ENCODE measurements around the gene EXTL2.

EXTL2 gene

GRCh38 chr1:100926240-100926639 lies 31.6 kb upstream of the EXTL2 start:
- H2BK12ac ChIP-seq (ENCODE audit: low read length): no peak overlapping the region

GRCh38 chr1:100924991-100925390 lies 30.3 kb upstream of the EXTL2 start:
- no peak overlapping the region for H3K4me2 ChIP-seq (ENCODE audit: insufficient read depth, low read length, poor library complexity, severe bottlenecking)
- no peak overlapping the region for H3K27ac ChIP-seq (replicated peaks; ENCODE audit: low read length)
- H2AK5ac ChIP-seq (ENCODE audit: low read depth, low read length): no peak overlapping the region
- no peaks in the 10 kb centered on the region for H3K4me1 ChIP-seq (ENCODE audit: control insufficient read depth in 2 of 2, insufficient read depth in 1 of 2, low read depth in 1 of 2, low read length in 2 of 2)
- H4K91ac ChIP-seq (ENCODE audit: low read depth, low read length, poor library complexity): no peak overlapping the region
- no peak for DNase-seq (ENCODE audit: low spot score)
- H2BK120ac ChIP-seq (ENCODE audit: low read depth, low read length): no peak overlapping the region
- no peak overlapping the region for H3K18ac ChIP-seq (ENCODE audit: low read length)
- H3K79me1 ChIP-seq (ENCODE audit: low read depth, low read length): no peaks in the 10 kb centered on the region
- H2BK5ac ChIP-seq (ENCODE audit: low read length): no peak overlapping the region
- no peak overlapping the region for H3K4me3 ChIP-seq (ENCODE audit: low read length in 2 of 2)
- H3K4ac ChIP-seq (ENCODE audit: low read length): no peak overlapping the region
- H3K27me3 ChIP-seq (ENCODE audit: control insufficient read depth in 3 of 3, insufficient read depth in 3 of 3, low read depth in 1 of 3, low read length in 3 of 3): no peaks in the 10 kb centered on the region
- no peak overlapping the region for H2AFZ ChIP-seq (ENCODE audit: low read length)
- no peak overlapping the region for H3K23ac ChIP-seq (ENCODE audit: low read depth, low read length, poor library complexity)
- no peak overlapping the region for H2BK12ac ChIP-seq (ENCODE audit: low read length)
- no CpG with 5 or more reads among the region's 2 CpGs for WGBS, 2 donors (ENCODE audit: extremely low coverage in 2 of 2, insufficient read length in 2 of 2, insufficient replicate concordance in 1 of 2)
- H3K14ac ChIP-seq (ENCODE audit: low read length): no peak overlapping the region
- peaks cover 0 to 12% of the 10 kb centered on the region in 2 donors for H3K9me3 ChIP-seq (replicated peaks in 1 of 2; ENCODE audit: control insufficient read depth in 2 of 2, insufficient read depth in 1 of 2, low read depth in 1 of 2, low read length in 2 of 2)
- H2BK15ac ChIP-seq (ENCODE audit: low read length): no peak overlapping the region
- H3K9ac ChIP-seq (ENCODE audit: low read depth, low read length, poor library complexity): no peak overlapping the region
- H3K36me3 ChIP-seq (replicated peaks in 1 of 2; ENCODE audit: control insufficient read depth in 2 of 2, insufficient read depth in 2 of 2, low read length in 2 of 2): peaks cover 0 to 85% of the 10 kb centered on the region in 2 donors
- H4K8ac ChIP-seq (ENCODE audit: low read depth, low read length): no peak overlapping the region

More at GRCh38 chr1:100926240-100926639, 31.6 kb upstream of the EXTL2 start:
- Histone ChIP-seq H3K27me3 (ENCODE audit: control insufficient read depth in 3 of 3, insufficient read depth in 3 of 3, low read depth in 1 of 3, low read length in 3 of 3) (no peaks in the 10 kb centered on the region), H3K9ac (ENCODE audit: low read depth, low read length, poor library complexity) (no peak overlapping the region), H3K4me1 (ENCODE audit: control insufficient read depth in 2 of 2, insufficient read depth in 1 of 2, low read depth in 1 of 2, low read length in 2 of 2) (no peaks in the 10 kb centered on the region), H2AK5ac (ENCODE audit: low read depth, low read length) (no peak overlapping the region), H3K14ac (ENCODE audit: low read length) (no peak overlapping the region), H2BK15ac (ENCODE audit: low read length) (no peak overlapping the region), H3K23ac (ENCODE audit: low read depth, low read length, poor library complexity) (no peak overlapping the region), H3K4me3 (ENCODE audit: low read length in 2 of 2) (no peak overlapping the region), H4K91ac (ENCODE audit: low read depth, low read length, poor library complexity) (no peak overlapping the region), H3K27ac (replicated peaks; ENCODE audit: low read length) (no peak overlapping the region), H3K79me1 (ENCODE audit: low read depth, low read length) (no peaks in the 10 kb centered on the region), H3K4me2 (ENCODE audit: insufficient read depth, low read length, poor library complexity, severe bottlenecking) (no peak overlapping the region), H4K8ac (ENCODE audit: low read depth, low read length) (no peak overlapping the region), H3K4ac (ENCODE audit: low read length) (no peak overlapping the region), H2BK120ac (ENCODE audit: low read depth, low read length) (no peak overlapping the region), H3K36me3 (replicated peaks in 1 of 2; ENCODE audit: control insufficient read depth in 2 of 2, insufficient read depth in 2 of 2, low read length in 2 of 2) (peaks cover under 1 to 81% of the 10 kb centered on the region in 2 donors), H3K18ac (ENCODE audit: low read length) (no peak overlapping the region), H3K9me3 (replicated peaks in 1 of 2; ENCODE audit: control insufficient read depth in 2 of 2, insufficient read depth in 1 of 2, low read depth in 1 of 2, low read length in 2 of 2) (peaks cover 0 to 12% of the 10 kb centered on the region in 2 donors), H2BK5ac (ENCODE audit: low read length) (no peak overlapping the region), H2AFZ (ENCODE audit: low read length) (no peak overlapping the region)
- DNase-seq (ENCODE audit: low spot score): no peak
- no CpG with 5 or more reads among the region's 2 CpGs for WGBS, 2 donors (ENCODE audit: extremely low coverage in 2 of 2, insufficient read length in 2 of 2, insufficient replicate concordance in 1 of 2)

GRCh38 chr1:100924212-100924611 lies 29.6 kb upstream of the EXTL2 start:
- Histone ChIP-seq H3K36me3 (replicated peaks in 1 of 2; ENCODE audit: control insufficient read depth in 2 of 2, insufficient read depth in 2 of 2, low read length in 2 of 2) (peaks cover 0 to 85% of the 10 kb centered on the region in 2 donors), H3K27me3 (ENCODE audit: control insufficient read depth in 3 of 3, insufficient read depth in 3 of 3, low read depth in 1 of 3, low read length in 3 of 3) (no peaks in the 10 kb centered on the region), H3K4ac (ENCODE audit: low read length) (no peak overlapping the region), H4K91ac (ENCODE audit: low read depth, low read length, poor library complexity) (no peak overlapping the region), H3K4me2 (ENCODE audit: insufficient read depth, low read length, poor library complexity, severe bottlenecking) (no peak overlapping the region), H2BK12ac (ENCODE audit: low read length) (no peak overlapping the region), H2AK5ac (ENCODE audit: low read depth, low read length) (no peak overlapping the region), H3K14ac (ENCODE audit: low read length) (no peak overlapping the region), H3K9me3 (replicated peaks in 1 of 2; ENCODE audit: control insufficient read depth in 2 of 2, insufficient read depth in 1 of 2, low read depth in 1 of 2, low read length in 2 of 2) (peaks cover 0 to 12% of the 10 kb centered on the region in 2 donors), H3K23ac (ENCODE audit: low read depth, low read length, poor library complexity) (no peak overlapping the region), H3K4me3 (ENCODE audit: low read length in 2 of 2) (no peak overlapping the region), H3K18ac (ENCODE audit: low read length) (no peak overlapping the region), H4K8ac (ENCODE audit: low read depth, low read length) (no peak overlapping the region), H3K27ac (replicated peaks; ENCODE audit: low read length) (no peak overlapping the region), H3K4me1 (ENCODE audit: control insufficient read depth in 2 of 2, insufficient read depth in 1 of 2, low read depth in 1 of 2, low read length in 2 of 2) (no peaks in the 10 kb centered on the region), H2BK15ac (ENCODE audit: low read length) (no peak overlapping the region), H2AFZ (ENCODE audit: low read length) (no peak overlapping the region), H2BK5ac (ENCODE audit: low read length) (no peak overlapping the region), H3K79me1 (ENCODE audit: low read depth, low read length) (no peaks in the 10 kb centered on the region), H2BK120ac (ENCODE audit: low read depth, low read length) (no peak overlapping the region), H3K9ac (ENCODE audit: low read depth, low read length, poor library complexity) (no peak overlapping the region)
- DNase-seq (ENCODE audit: low spot score): no peak

GRCh38 chr1:100921110-100921706 lies 26.6 kb upstream of the EXTL2 start:
- H3K23ac ChIP-seq (ENCODE audit: low read depth, low read length, poor library complexity): no peak overlapping the region
- WGBS, 2 donors (ENCODE audit: extremely low coverage in 2 of 2, insufficient read length in 2 of 2, insufficient replicate concordance in 1 of 2): no CpG with 5 or more reads among the region's 3 CpGs
- no peaks in the 10 kb centered on the region for H3K4me1 ChIP-seq (ENCODE audit: control insufficient read depth in 2 of 2, insufficient read depth in 1 of 2, low read depth in 1 of 2, low read length in 2 of 2)
- no peak overlapping the region for H4K91ac ChIP-seq (ENCODE audit: low read depth, low read length, poor library complexity)
- no peak overlapping the region for H3K18ac ChIP-seq (ENCODE audit: low read length)
- H3K14ac ChIP-seq (ENCODE audit: low read length): no peak overlapping the region
- H2BK15ac ChIP-seq (ENCODE audit: low read length): no peak overlapping the region
- H3K4me3 ChIP-seq (ENCODE audit: low read length in 2 of 2): no peak overlapping the region
- H2AK5ac ChIP-seq (ENCODE audit: low read depth, low read length): no peak overlapping the region
- no peaks in the 10 kb centered on the region for H3K27me3 ChIP-seq (ENCODE audit: control insufficient read depth in 3 of 3, insufficient read depth in 3 of 3, low read depth in 1 of 3, low read length in 3 of 3)
- H4K8ac ChIP-seq (ENCODE audit: low read depth, low read length): no peak overlapping the region
- no peaks in the 10 kb centered on the region for H3K79me1 ChIP-seq (ENCODE audit: low read depth, low read length)
- no peak overlapping the region for H2BK120ac ChIP-seq (ENCODE audit: low read depth, low read length)
- no peak overlapping the region for H2AFZ ChIP-seq (ENCODE audit: low read length)
- no peak overlapping the region for H3K4me2 ChIP-seq (ENCODE audit: insufficient read depth, low read length, poor library complexity, severe bottlenecking)
- H2BK5ac ChIP-seq (ENCODE audit: low read length): no peak overlapping the region
- no peak overlapping the region for H3K27ac ChIP-seq (replicated peaks; ENCODE audit: low read length)
- peaks cover 0 to 11% of the 10 kb centered on the region in 2 donors for H3K9me3 ChIP-seq (replicated peaks in 1 of 2; ENCODE audit: control insufficient read depth in 2 of 2, insufficient read depth in 1 of 2, low read depth in 1 of 2, low read length in 2 of 2)
- no peak overlapping the region for H2BK12ac ChIP-seq (ENCODE audit: low read length)
- DNase-seq (ENCODE audit: low spot score): peak; percentile 44
- no peak overlapping the region for H3K4ac ChIP-seq (ENCODE audit: low read length)
- no peak overlapping the region for H3K9ac ChIP-seq (ENCODE audit: low read depth, low read length, poor library complexity)
- H3K36me3 ChIP-seq (replicated peaks in 1 of 2; ENCODE audit: control insufficient read depth in 2 of 2, insufficient read depth in 2 of 2, low read length in 2 of 2): peaks cover 0 to 95% of the 10 kb centered on the region in 2 donors

All from neuronal stem cell (in vitro differentiated cells).